GM19324 (cell line): Measurements from ENCODE around the gene CLIP2.
"Not testable (repeated sequence)": the region's sequence is repeated elsewhere in the genome, so short reads cannot be mapped to it uniquely, and the experiment has no call there.

Experiments
- ATAC-seq: cut with Tn5 transposase; IDR thresholded peaks from one replicate; pipeline ENCODE4 v1.9.1; 2021; ENCODE audit warnings: mild to moderate bottlenecking, moderate library complexity; ENCODE audit not compliant: unreplicated experiment, low FRiP score

Gene CLIP2

GRCh38 chr7:74289018-74289658 is at the start of gene CLIP2:
Gene CLIP2 (plus strand): TSS chr7:74289407. CDS start chr7:74317547, 28,140 bp downstream.
- peak; percentile 51 for ATAC-seq

- ATAC-seq: no peak
Observed at GRCh38 chr7:74240482-74240881, 48.7 kb upstream of the CLIP2 start.

- no peak for ATAC-seq
Observed at GRCh38 chr7:74242122-74242443, 47.1 kb upstream of the CLIP2 start.

GRCh38 chr7:74246497-74246896 is 42.7 kb upstream of the CLIP2 start:
- ATAC-seq: no peak

- no peak for ATAC-seq
Observed at GRCh38 chr7:74248156-74248555, 41.1 kb upstream of the CLIP2 start.

- not testable (repeated sequence) for ATAC-seq
Observed at GRCh38 chr7:74249058-74249457, 40.1 kb upstream of the CLIP2 start.

- no peak for ATAC-seq
Observed at GRCh38 chr7:74252893-74253292, 36.3 kb upstream of the CLIP2 start.

- ATAC-seq: no peak
Observed at GRCh38 chr7:74253331-74253730, 35.9 kb upstream of the CLIP2 start.

GRCh38 chr7:74253835-74254128 is 35.4 kb upstream of the CLIP2 start:
- ATAC-seq: no peak

GRCh38 chr7:74254129-74254857 is 34.9 kb upstream of the CLIP2 start, which contains the start of gene RFC2:
Gene RFC2 (minus strand): TSS chr7:74254399. CDS start chr7:74254383, 16 bp downstream.
- peak; percentile 97 for ATAC-seq

- ATAC-seq: no peak
Observed at GRCh38 chr7:74254858-74255379, 34.3 kb upstream of the CLIP2 start.

- not testable (repeated sequence) for ATAC-seq
Observed at GRCh38 chr7:74255461-74255860, 33.7 kb upstream of the CLIP2 start.

GRCh38 chr7:74256491-74257408 is 32.5 kb upstream of the CLIP2 start:
- ATAC-seq: no peak

- no peak for ATAC-seq
Observed at GRCh38 chr7:74258639-74259038, 30.6 kb upstream of the CLIP2 start.

- no peak for ATAC-seq
Observed at GRCh38 chr7:74262639-74263398, 26.4 kb upstream of the CLIP2 start.

GRCh38 chr7:74263399-74264120 is 25.6 kb upstream of the CLIP2 start:
- ATAC-seq: no peak

GRCh38 chr7:74266191-74266963 is 22.8 kb upstream of the CLIP2 start:
- no peak for ATAC-seq

GRCh38 chr7:74267756-74268565 is 21.2 kb upstream of the CLIP2 start:
- no peak for ATAC-seq
